Measurements from ENCODE around the gene HAUS5. TPM values are rescaled to one million over a fixed set of nuclear protein-coding genes. Genes with fewer than 3 reads are reported as not detected.

The HAUS5 gene
- total and polyA plus RNA-seq, 4 experiments from 2014 or later, result 7.8 to 29.3 (median 18.8) TPM

DNA sequence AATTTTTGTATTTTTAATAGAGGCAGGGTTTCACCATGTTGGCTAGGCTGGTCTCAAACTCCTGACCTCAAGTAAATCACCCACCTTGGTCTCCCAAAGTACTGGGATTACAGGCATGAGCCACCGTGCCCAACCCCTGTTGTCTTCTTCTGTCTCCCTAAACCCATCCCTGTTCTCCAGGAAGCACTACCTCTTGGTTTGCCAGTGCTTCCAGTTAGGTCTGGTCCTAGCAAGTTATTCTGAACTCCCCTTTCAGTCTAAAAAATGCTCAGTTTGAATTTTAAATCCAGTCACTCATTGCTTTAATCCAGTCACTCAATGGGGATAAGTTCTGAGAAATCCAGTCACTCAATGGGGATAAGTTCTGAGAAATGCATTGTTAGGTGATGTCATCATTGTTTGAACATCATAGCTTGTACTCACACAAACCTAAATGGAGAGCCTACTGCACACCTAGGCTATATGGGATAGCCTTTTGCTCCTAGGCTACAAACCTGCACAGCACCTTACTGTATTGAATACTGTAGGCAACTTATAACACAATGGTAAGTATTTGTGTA lies 41.0 kb upstream of the HAUS5 start:
- Mint-ChIP-seq H3K4me1 (no peaks in the 10 kb centered on the region), H3K27me3 (peaks cover 14 to 31% of the 10 kb centered on the region in 2 donors), H3K4me3 (no peak overlapping the region), H3K27ac (no peak overlapping the region), H3K36me3 (peaks cover 0 to 12% of the 10 kb centered on the region in 2 donors), H3K9me3 (peaks cover 0 to 29% (median 21%) of the 10 kb centered on the region in 8 donors)
- ChIA-PET POLR2A (ENCODE audit: partially characterized antibody) (no interaction called here), CTCF (ENCODE audit: partially characterized antibody) (no interaction called here)
- Histone ChIP-seq H3K27ac (ENCODE audit: low read depth, low read length) (no peak overlapping the region), H3K27me3 (ENCODE audit: insufficient read depth, low read length) (no peaks in the 10 kb centered on the region), H3K9me3 (ENCODE audit: control insufficient read depth in 1 of 2, low read length in 2 of 2) (peaks cover 0 to 5% of the 10 kb centered on the region in 2 donors), H3K36me3 (ENCODE audit: insufficient read depth, low read length) (no peaks in the 10 kb centered on the region), H3K4me3 (ENCODE audit: low read length in 2 of 2) (no peak overlapping the region), H3K4me1 (ENCODE audit: insufficient read depth, low read length) (no peaks in the 10 kb centered on the region)
- DNase-seq, result no peak
- intact Hi-C loops (cut with micrococcal nuclease), result no loop called here

GRCh38 chr19:35577918-35578317 lies 34.6 kb upstream of the HAUS5 start:
- H3K4me3 ChIP-seq (ENCODE audit: low read length in 2 of 2), result no peak overlapping the region
- no peak for DNase-seq
- intact Hi-C loops (cut with micrococcal nuclease), result no loop called here
- H3K4me1 ChIP-seq (ENCODE audit: insufficient read depth, low read length), result no peaks in the 10 kb centered on the region
- Mint-ChIP-seq H3K9me3 (peaks cover 0 to 46% (median 33%) of the 10 kb centered on the region in 8 donors), H3K36me3 (peaks cover 0 to 18% of the 10 kb centered on the region in 2 donors), H3K27ac (no peak overlapping the region), H3K4me3 (no peak overlapping the region), H3K4me1 (no peaks in the 10 kb centered on the region), H3K27me3 (peaks cover 10% of the 10 kb centered on the region in 2 donors)
- peaks cover 0 to 10% of the 10 kb centered on the region in 2 donors for H3K9me3 ChIP-seq (ENCODE audit: control insufficient read depth in 1 of 2, low read length in 2 of 2)
- POLR2A ChIA-PET (ENCODE audit: partially characterized antibody), result no interaction called here
- no peak overlapping the region for H3K27ac ChIP-seq (ENCODE audit: low read depth, low read length)
- H3K36me3 ChIP-seq (ENCODE audit: insufficient read depth, low read length), result no peaks in the 10 kb centered on the region
- no peaks in the 10 kb centered on the region for H3K27me3 ChIP-seq (ENCODE audit: insufficient read depth, low read length)
- CTCF ChIA-PET (ENCODE audit: partially characterized antibody), result no interaction called here

GRCh38 chr19:35578707-35579106 lies 33.8 kb upstream of the HAUS5 start:
- peaks cover 0 to 43% (median 31%) of the 10 kb centered on the region in 8 donors for H3K9me3 Mint-ChIP-seq
- Histone ChIP-seq H3K9me3 (ENCODE audit: control insufficient read depth in 1 of 2, low read length in 2 of 2) (peaks cover 0 to 10% of the 10 kb centered on the region in 2 donors), H3K4me1 (ENCODE audit: insufficient read depth, low read length) (no peaks in the 10 kb centered on the region), H3K27me3 (ENCODE audit: insufficient read depth, low read length) (no peaks in the 10 kb centered on the region), H3K27ac (ENCODE audit: low read depth, low read length) (no peak overlapping the region), H3K36me3 (ENCODE audit: insufficient read depth, low read length) (no peaks in the 10 kb centered on the region), H3K4me3 (ENCODE audit: low read length in 2 of 2) (no peak overlapping the region)
- no peaks in the 10 kb centered on the region for H3K4me1 Mint-ChIP-seq
- H3K4me3 Mint-ChIP-seq, result no peak overlapping the region
- DNase-seq, result no peak
- H3K27ac Mint-ChIP-seq, result no peak overlapping the region
- intact Hi-C loops (cut with micrococcal nuclease), result no loop called here
- peaks cover 0 to 18% of the 10 kb centered on the region in 2 donors for H3K36me3 Mint-ChIP-seq
- peaks cover 10% of the 10 kb centered on the region in 2 donors for H3K27me3 Mint-ChIP-seq
- ChIA-PET CTCF (ENCODE audit: partially characterized antibody) (interaction anchor here (1.3 kb wide), 2 partner anchors 30 to 68 kb away, joined by 3 to 5 read pairs; no protein-coding TSS in a partner anchor), POLR2A (ENCODE audit: partially characterized antibody) (no interaction called here)

DNA sequence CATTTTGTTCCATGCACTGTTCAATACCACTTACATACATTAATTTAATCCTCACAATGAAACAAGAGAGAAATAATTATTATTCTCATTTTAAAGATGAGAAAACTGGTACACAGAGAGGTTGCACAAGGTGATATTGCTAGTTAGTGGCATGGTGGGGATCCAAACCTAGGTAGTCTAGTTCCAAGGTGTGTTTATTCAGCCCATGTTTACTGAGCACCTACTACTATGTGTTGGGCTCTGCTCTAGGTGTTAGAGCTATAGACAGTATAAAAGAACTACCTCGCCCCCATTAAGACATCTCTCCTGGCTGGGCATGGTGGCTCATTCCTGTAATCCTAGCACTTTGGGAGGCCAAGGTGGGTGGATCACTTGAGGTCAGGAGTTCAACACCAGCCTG lies 29.8 kb upstream of the HAUS5 start:
- no peak for DNase-seq
- Mint-ChIP-seq H3K4me3 (no peak overlapping the region), H3K27me3 (peaks cover 7 to 15% of the 10 kb centered on the region in 2 donors), H3K27ac (no peak overlapping the region), H3K9me3 (peaks cover 0 to 4% (median 2%) of the 10 kb centered on the region in 8 donors), H3K4me1 (no peaks in the 10 kb centered on the region), H3K36me3 (no peaks in the 10 kb centered on the region)
- no peaks in the 10 kb centered on the region for H3K9me3 ChIP-seq (ENCODE audit: control insufficient read depth in 1 of 2, low read length in 2 of 2)
- H3K4me3 ChIP-seq (ENCODE audit: low read length in 2 of 2), result no peak overlapping the region
- H3K4me1 ChIP-seq (ENCODE audit: insufficient read depth, low read length), result no peaks in the 10 kb centered on the region
- H3K27me3 ChIP-seq (ENCODE audit: insufficient read depth, low read length), result no peaks in the 10 kb centered on the region
- CTCF ChIA-PET (ENCODE audit: partially characterized antibody), result no interaction called here
- POLR2A ChIA-PET (ENCODE audit: partially characterized antibody), result no interaction called here
- intact Hi-C loops (cut with micrococcal nuclease), result no loop called here
- H3K27ac ChIP-seq (ENCODE audit: low read depth, low read length), result no peak overlapping the region
- no peaks in the 10 kb centered on the region for H3K36me3 ChIP-seq (ENCODE audit: insufficient read depth, low read length)

- intact Hi-C loops (cut with micrococcal nuclease), result no loop called here
- POLR2A ChIA-PET (ENCODE audit: partially characterized antibody), result no interaction called here
- no peak for DNase-seq
- no peaks in the 10 kb centered on the region for H3K27me3 ChIP-seq (ENCODE audit: insufficient read depth, low read length)
- H3K27me3 Mint-ChIP-seq, result peaks cover 5 to 8% of the 10 kb centered on the region in 2 donors
- no peak within 1 kb of the TSS for H3K27ac ChIP-seq (ENCODE audit: low read depth, low read length)
- no peaks in the 10 kb centered on the region for H3K9me3 ChIP-seq (ENCODE audit: control insufficient read depth in 1 of 2, low read length in 2 of 2)
- no peaks in the 10 kb centered on the region for H3K4me1 ChIP-seq (ENCODE audit: insufficient read depth, low read length)
- no peak within 1 kb of the TSS for H3K27ac Mint-ChIP-seq
- H3K4me1 Mint-ChIP-seq, result no peaks in the 10 kb centered on the region
- no peaks in the 10 kb centered on the region for H3K36me3 Mint-ChIP-seq
- CTCF ChIA-PET (ENCODE audit: partially characterized antibody), result no interaction called here
- no peaks in the 10 kb centered on the region for H3K36me3 ChIP-seq (ENCODE audit: insufficient read depth, low read length)
- H3K9me3 Mint-ChIP-seq, result no peaks in the 10 kb centered on the region
- no peak within 1 kb of the TSS for H3K4me3 Mint-ChIP-seq
- no peak within 1 kb of the TSS for H3K4me3 ChIP-seq (ENCODE audit: low read length in 2 of 2)
Measured at GRCh38 chr19:35585848-35586247, 26.7 kb upstream of the HAUS5 start, which contains the start of gene PMIS2. Gene PMIS2 (plus strand): TSS chr19:35586173. CDS start chr19:35586260, 87 bp downstream.

DNA sequence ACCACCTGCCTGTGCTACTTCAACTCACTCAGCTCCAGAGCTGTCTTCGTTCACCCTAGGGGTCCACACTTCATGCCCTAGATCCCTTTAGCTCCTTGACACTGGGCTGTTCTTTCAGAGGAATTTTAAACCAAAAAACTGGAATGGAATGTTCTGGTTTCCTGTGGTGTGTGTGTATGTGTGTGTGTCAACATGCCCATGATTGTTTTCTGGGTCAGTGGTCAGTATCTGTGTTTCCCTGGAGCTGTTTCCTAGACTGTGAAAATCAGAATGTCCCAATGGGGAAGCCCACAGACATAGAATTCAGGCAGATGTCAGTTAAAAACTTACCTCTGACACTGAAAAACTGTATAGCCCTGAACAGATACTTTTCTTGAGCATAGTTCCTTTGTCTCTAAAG lies 25.2 kb upstream of the HAUS5 start:
- Histone ChIP-seq H3K36me3 (ENCODE audit: insufficient read depth, low read length) (no peaks in the 10 kb centered on the region), H3K27me3 (ENCODE audit: insufficient read depth, low read length) (no peaks in the 10 kb centered on the region), H3K4me3 (ENCODE audit: low read length in 2 of 2) (no peak overlapping the region), H3K4me1 (ENCODE audit: insufficient read depth, low read length) (no peaks in the 10 kb centered on the region), H3K27ac (ENCODE audit: low read depth, low read length) (no peak overlapping the region), H3K9me3 (ENCODE audit: control insufficient read depth in 1 of 2, low read length in 2 of 2) (no peaks in the 10 kb centered on the region)
- Mint-ChIP-seq H3K4me3 (no peak overlapping the region), H3K9me3 (no peaks in the 10 kb centered on the region), H3K27ac (no peak overlapping the region), H3K36me3 (no peaks in the 10 kb centered on the region), H3K27me3 (peaks cover 5 to 8% of the 10 kb centered on the region in 2 donors), H3K4me1 (peaks cover 0 to 2% (median under 1%) of the 10 kb centered on the region in 4 donors)
- ChIA-PET CTCF (ENCODE audit: partially characterized antibody) (interaction anchor here (1.4 to 2.2 kb wide), 2 partner anchors 20 to 38 kb away, joined by 3 to 9 read pairs; no protein-coding TSS in a partner anchor), POLR2A (ENCODE audit: partially characterized antibody) (no interaction called here)
- no peak for DNase-seq
- intact Hi-C loops (cut with micrococcal nuclease), result no loop called here

- H3K9me3 Mint-ChIP-seq, result no peaks in the 10 kb centered on the region
- H3K4me3 Mint-ChIP-seq, result no peak overlapping the region
- Histone ChIP-seq H3K27me3 (ENCODE audit: insufficient read depth, low read length) (no peaks in the 10 kb centered on the region), H3K4me3 (ENCODE audit: low read length in 2 of 2) (no peak overlapping the region), H3K4me1 (ENCODE audit: insufficient read depth, low read length) (no peaks in the 10 kb centered on the region), H3K9me3 (ENCODE audit: control insufficient read depth in 1 of 2, low read length in 2 of 2) (no peaks in the 10 kb centered on the region), H3K27ac (ENCODE audit: low read depth, low read length) (no peak overlapping the region), H3K36me3 (ENCODE audit: insufficient read depth, low read length) (no peaks in the 10 kb centered on the region)
- DNase-seq, result no peak
- POLR2A ChIA-PET (ENCODE audit: partially characterized antibody), result no interaction called here
- H3K36me3 Mint-ChIP-seq, result no peaks in the 10 kb centered on the region
- CTCF ChIA-PET (ENCODE audit: partially characterized antibody), result interaction anchor here (3.5 kb wide), 1 partner anchor 42 kb away, joined by 13 read pairs; no protein-coding TSS in a partner anchor
- peaks cover 4 to 7% of the 10 kb centered on the region in 2 donors for H3K27me3 Mint-ChIP-seq
- H3K4me1 Mint-ChIP-seq, result peaks cover 0 to 2% (median 1%) of the 10 kb centered on the region in 4 donors
- intact Hi-C loops (cut with micrococcal nuclease), result no loop called here
- no peak overlapping the region for H3K27ac Mint-ChIP-seq
Measured at GRCh38 chr19:35590875-35591274, 21.7 kb upstream of the HAUS5 start.

All from CD4-positive, alpha-beta memory T cell (primary cell).